Epithelial cell of proximal tubule (primary cell): ENCODE results near the gene PTPRG. TPM values are rescaled to one million over a fixed set of nuclear protein-coding genes. Genes with fewer than 3 reads are reported as not detected.
A peak's percentile ranks its signal among the peaks of the same experiment; 100 is the strongest.

Experiments used
- DNase-seq: peaks from one replicate; pipeline ENCODE4 v3.0.0-alpha.2; 2011; ENCODE audit warnings: low read depth
- H3K4me3 ChIP-seq: 2 replicates; pipeline ENCODE4 v1.5.1; 2011; ENCODE audit warnings: low read depth, mild to moderate bottlenecking, low read length
- CTCF ChIP-seq: conservative IDR thresholded peaks from 2 replicates; pipeline ENCODE4 v1.5.1; 2012; ENCODE audit warnings: low read depth, mild to moderate bottlenecking, low read length
- total RNA-seq: library from RNA; depleted of rRNA; stranded (reverse); fragments of >200 nt; gene quantifications from 2 replicates; pipeline ENCODE4 v1.2.3, GENCODE V29; 2015

The PTPRG gene
- total RNA-seq, 1 donor from 2014 or later = 13.5 TPM

DNA sequence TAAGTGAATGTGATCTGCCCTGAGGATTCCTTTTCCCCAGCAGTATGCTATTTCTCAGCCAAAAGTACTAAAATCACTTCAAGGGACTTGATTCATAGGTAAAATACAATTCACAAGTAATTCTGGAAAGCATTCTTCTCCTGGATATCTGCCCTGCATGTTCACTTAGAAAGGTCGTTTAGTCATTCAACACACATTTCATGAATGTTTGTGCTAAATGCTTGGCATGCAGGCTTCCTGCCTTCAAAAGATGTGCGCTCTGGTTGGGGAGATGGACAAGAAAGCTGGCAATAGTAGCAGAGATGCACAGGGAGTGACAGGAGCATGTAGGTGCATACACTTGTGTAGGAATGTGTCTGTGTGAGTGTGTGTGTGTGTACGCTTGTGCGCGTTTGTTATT is 360.7 kb downstream of the PTPRG start:
- no peak overlapping the region for H3K4me3 ChIP-seq
- no peak for TF ChIP-seq CTCF
- no peak for DNase-seq

GRCh38 chr3:61924090-61924735 is 362.8 kb downstream of the PTPRG start:
- no peak for DNase-seq
- TF ChIP-seq CTCF = no peak
- H3K4me3 ChIP-seq = no peak overlapping the region

DNA sequence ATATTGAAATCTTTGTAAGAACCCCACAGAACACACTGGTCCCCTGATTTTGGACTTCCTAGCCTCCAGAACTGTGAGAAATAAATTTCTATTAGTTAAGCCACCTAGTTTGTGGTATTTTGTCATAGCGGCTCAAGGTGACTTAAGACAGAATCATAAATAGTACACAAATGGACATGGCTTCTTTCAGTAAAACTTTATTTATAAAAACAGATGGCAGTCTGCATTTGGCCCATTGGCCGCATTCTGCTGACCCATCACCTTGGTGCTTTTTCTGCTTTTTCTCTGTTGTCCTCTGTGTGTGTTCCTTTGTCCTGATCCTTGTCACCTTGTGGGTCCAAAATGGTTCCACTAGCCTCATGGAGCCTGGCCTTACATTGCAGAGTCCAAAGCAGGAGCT is 363.6 kb downstream of the PTPRG start:
- TF ChIP-seq CTCF = no peak

DNA sequence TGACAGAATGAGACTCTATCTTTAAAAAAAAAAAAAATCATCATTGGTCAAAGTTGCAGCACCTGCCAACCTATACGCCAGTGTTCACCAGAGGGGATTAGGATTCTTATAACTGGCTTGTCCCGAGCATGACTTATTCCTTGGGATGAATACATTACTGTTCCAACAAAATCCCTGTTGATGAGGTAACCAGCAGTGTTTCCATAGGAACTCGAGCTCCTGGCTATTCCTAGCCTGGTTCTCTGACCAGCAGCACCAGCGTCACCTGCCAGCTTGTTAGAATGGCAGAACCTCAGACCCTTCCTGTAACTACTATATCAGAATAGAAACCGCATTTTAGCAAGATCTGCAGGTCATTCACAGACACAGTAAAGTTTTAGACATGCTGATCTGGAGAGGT is 364.4 kb downstream of the PTPRG start:
- H3K4me3 ChIP-seq = no peak overlapping the region
- no peak for TF ChIP-seq CTCF
- DNase-seq = no peak

More for the DNA sequence above, 363.6 kb downstream of the PTPRG start:
- H3K4me3 ChIP-seq = no peak overlapping the region
- no peak for DNase-seq

DNA sequence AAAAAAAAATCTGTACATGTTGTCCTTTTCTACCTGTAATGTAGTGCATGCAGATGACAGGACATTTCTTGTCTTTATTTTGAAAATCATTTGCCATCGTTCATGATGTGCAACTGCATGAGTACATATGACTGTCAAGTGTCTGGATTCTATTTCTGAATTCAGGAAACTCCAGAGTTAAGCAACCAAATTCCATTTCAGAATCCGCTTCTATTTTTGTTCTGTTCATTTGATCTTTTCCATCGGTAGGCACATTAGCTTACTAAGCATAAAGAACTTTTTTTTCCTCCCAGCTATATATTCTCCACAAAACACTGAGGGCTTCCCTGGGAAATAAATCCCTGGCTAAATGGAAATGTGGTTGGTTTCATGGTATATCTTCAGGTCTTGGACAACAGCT is 365.6 kb downstream of the PTPRG start:
- peak; percentile 33 for DNase-seq
- H3K4me3 ChIP-seq = no peak overlapping the region
- no peak for TF ChIP-seq CTCF

DNA sequence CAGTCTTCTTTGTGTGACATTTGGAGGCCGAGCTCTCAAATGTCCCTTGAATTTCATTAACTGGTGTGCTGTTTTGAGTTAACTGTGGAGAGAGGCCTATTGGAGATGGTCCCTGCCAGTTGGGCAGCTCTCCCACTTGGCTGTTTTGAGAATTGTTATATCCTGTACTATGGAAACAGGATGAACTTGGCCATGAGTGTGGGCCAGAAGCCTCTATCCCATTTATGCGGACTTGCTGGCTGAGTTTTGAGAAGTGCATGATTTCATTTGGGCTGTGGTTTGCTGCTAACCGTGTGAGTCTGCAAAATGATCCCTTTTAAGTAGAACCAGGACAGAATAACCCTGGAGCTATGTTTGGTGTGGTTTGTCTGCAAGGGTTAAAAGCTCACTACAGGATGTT is 366.0 kb downstream of the PTPRG start:
- DNase-seq = no peak
- TF ChIP-seq CTCF = no peak
- H3K4me3 ChIP-seq = no peak overlapping the region

GRCh38 chr3:61928039-61928438 is 366.7 kb downstream of the PTPRG start:
- DNase-seq = no peak
- no peak for TF ChIP-seq CTCF
- H3K4me3 ChIP-seq = no peak overlapping the region
